SK-N-SH (cell line): Measurements from ENCODE around the gene COLEC12.

Experiments
- CHD2 ChIP-seq: fragments of 150-350 bp; IDR thresholded peaks from 2 replicates; pipeline ENCODE4 v1.6.1; 2018; ENCODE audit warnings: low read length; ENCODE audit not compliant: partially characterized antibody
- EP300 ChIP-seq, 2 experiments: IDR thresholded peaks; 2 replicates each; pipeline versions ENCODE4 v1.4.0 to v1.6.1; 2012; ENCODE audit warnings: borderline replicate concordance in 1 of 2, low read depth in 1 of 2, low read length in 1 of 2
- EZH2phosphoT487 ChIP-seq: fragments of 200-600 bp; sonication (generic); IDR thresholded peaks from 2 replicates; pipeline ENCODE4 v1.6.1; 2017; ENCODE audit warnings: low read depth, mixed run types, mild to moderate bottlenecking, antibody characterized with exemption, moderate library complexity, borderline replicate concordance
- POLR2AphosphoS5 ChIP-seq: IDR thresholded peaks from 2 replicates; pipeline ENCODE4 v1.6.1; 2012; ENCODE audit warnings: low read depth, low read length
- RFX5 ChIP-seq: IDR thresholded peaks from 2 replicates; pipeline ENCODE4 v1.6.1; 2012; ENCODE audit warnings: mild to moderate bottlenecking, improper control_type of control experiment, low read length
- SIN3A ChIP-seq: IDR thresholded peaks from 2 replicates; pipeline ENCODE4 v1.6.1; 2012; ENCODE audit warnings: low read depth, mild to moderate bottlenecking, low read length, moderate library complexity, borderline replicate concordance
- TCF12 ChIP-seq: IDR thresholded peaks from 2 replicates; pipeline ENCODE4 v1.4.0; 2012
- TF ChIP-seq, protein P1 (sequence below): fragments of 200-600 bp; sonication (generic); IDR thresholded peaks from 2 replicates; pipeline ENCODE4 v1.6.1; 2017; ENCODE audit warnings: antibody characterized with exemption, mild to moderate bottlenecking, moderate library complexity
- TF ChIP-seq, protein P2 (sequence below): IDR thresholded peaks from 2 replicates; pipeline ENCODE4 v1.4.0; 2012; ENCODE audit warnings: low read depth
- TF ChIP-seq, protein P3 (sequence below): fragments of 150-350 bp; IDR thresholded peaks from 2 replicates; pipeline ENCODE4 v1.6.1; 2016; ENCODE audit warnings: mild to moderate bottlenecking, low read depth, low read length

DNA sequence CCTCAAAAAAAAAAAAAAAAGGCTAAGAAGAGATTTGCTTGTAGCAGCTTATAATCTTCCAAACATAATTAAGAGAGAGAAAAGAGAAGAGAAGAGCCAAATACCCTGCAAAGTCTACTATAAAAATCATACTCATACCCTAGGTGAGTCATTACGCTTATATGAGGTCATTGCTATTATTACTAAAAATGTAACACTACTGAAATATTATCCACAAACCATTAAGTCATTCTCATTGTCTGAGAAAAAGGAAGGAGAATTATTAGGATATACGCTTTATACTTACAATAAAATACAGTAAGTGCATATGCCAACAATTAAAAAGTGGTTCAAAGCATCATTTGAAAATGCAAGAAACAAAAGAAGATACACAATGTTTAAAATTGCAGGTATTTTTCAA lies 66.5 kb downstream of the COLEC12 start:
- TF ChIP-seq SIN3A (no peak), EP300 (IDR thresholded peaks at IDR 0.05; ENCODE audit: borderline replicate concordance in 1 of 2, low read depth in 1 of 2, low read length in 1 of 2) (no peak), CHD2 (no peak), EZH2phosphoT487 (no peak), TCF12 (no peak), POLR2AphosphoS5 (no peak), RFX5 (no peak)
- TF ChIP-seq, protein P1, sequence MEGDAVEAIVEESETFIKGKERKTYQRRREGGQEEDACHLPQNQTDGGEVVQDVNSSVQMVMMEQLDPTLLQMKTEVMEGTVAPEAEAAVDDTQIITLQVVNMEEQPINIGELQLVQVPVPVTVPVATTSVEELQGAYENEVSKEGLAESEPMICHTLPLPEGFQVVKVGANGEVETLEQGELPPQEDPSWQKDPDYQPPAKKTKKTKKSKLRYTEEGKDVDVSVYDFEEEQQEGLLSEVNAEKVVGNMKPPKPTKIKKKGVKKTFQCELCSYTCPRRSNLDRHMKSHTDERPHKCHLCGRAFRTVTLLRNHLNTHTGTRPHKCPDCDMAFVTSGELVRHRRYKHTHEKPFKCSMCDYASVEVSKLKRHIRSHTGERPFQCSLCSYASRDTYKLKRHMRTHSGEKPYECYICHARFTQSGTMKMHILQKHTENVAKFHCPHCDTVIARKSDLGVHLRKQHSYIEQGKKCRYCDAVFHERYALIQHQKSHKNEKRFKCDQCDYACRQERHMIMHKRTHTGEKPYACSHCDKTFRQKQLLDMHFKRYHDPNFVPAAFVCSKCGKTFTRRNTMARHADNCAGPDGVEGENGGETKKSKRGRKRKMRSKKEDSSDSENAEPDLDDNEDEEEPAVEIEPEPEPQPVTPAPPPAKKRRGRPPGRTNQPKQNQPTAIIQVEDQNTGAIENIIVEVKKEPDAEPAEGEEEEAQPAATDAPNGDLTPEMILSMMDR = no peak
- TF ChIP-seq, protein P2, sequence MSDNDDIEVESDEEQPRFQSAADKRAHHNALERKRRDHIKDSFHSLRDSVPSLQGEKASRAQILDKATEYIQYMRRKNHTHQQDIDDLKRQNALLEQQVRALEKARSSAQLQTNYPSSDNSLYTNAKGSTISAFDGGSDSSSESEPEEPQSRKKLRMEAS = no peak
- TF ChIP-seq, protein P3, sequence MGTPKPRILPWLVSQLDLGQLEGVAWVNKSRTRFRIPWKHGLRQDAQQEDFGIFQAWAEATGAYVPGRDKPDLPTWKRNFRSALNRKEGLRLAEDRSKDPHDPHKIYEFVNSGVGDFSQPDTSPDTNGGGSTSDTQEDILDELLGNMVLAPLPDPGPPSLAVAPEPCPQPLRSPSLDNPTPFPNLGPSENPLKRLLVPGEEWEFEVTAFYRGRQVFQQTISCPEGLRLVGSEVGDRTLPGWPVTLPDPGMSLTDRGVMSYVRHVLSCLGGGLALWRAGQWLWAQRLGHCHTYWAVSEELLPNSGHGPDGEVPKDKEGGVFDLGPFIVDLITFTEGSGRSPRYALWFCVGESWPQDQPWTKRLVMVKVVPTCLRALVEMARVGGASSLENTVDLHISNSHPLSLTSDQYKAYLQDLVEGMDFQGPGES = no peak
